OCI-LY3 (cell line): ENCODE data around the gene TSPAN14.

Experiments used
- EZH2phosphoT487 ChIP-seq: fragments of 200-600 bp; shearing (Covaris generic); IDR thresholded peaks from 2 replicates; pipeline ENCODE4 v1.6.1; 2018; ENCODE audit warnings: antibody characterized with exemption, mixed run types, low read depth
- TF ChIP-seq, protein P1 (sequence below): fragments of 200-600, 300-600 bp; sonication (generic); IDR thresholded peaks from 2 replicates; pipeline ENCODE4 v1.5.1; 2014; ENCODE audit warnings: antibody characterized with exemption, low read length, low read depth

DNA sequence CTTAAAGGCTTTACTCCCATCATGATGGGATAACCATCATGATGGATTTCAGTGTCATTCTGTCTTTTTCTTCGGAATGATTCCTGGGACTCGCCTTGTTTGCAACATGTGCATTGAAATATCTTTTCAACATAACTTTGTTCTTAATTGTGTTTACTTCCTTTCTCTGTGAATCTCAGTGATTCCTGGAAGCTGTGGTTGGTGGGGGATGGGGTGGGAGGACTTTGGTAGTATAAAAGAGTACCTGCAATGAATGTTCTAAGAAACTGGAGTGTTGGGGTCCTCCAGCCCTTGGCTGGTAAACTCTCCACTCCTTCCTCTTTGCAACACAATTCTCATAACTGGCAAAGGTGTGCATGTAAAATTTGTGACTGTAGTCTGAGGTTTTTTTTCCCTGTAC, 72.1 kb downstream of the TSPAN14 start:
- TF ChIP-seq, protein P1, sequence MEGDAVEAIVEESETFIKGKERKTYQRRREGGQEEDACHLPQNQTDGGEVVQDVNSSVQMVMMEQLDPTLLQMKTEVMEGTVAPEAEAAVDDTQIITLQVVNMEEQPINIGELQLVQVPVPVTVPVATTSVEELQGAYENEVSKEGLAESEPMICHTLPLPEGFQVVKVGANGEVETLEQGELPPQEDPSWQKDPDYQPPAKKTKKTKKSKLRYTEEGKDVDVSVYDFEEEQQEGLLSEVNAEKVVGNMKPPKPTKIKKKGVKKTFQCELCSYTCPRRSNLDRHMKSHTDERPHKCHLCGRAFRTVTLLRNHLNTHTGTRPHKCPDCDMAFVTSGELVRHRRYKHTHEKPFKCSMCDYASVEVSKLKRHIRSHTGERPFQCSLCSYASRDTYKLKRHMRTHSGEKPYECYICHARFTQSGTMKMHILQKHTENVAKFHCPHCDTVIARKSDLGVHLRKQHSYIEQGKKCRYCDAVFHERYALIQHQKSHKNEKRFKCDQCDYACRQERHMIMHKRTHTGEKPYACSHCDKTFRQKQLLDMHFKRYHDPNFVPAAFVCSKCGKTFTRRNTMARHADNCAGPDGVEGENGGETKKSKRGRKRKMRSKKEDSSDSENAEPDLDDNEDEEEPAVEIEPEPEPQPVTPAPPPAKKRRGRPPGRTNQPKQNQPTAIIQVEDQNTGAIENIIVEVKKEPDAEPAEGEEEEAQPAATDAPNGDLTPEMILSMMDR, result no peak
- no peak for TF ChIP-seq EZH2phosphoT487
